ENCODE data around the gene GRHPR.
A peak's percentile ranks its signal among the peaks of the same experiment; 100 is the strongest.

Gene GRHPR

GRCh38 chr9:37437621-37438020 lies 15.1 kb downstream of the GRHPR start:
- DNase-seq (ENCODE audit: low spot score in 2 of 2) (no peak), ATAC-seq (ENCODE audit: low read depth) (no peak)
- no peak overlapping the region for H3K4me3 Mint-ChIP-seq
- no peaks in the 10 kb centered on the region for H3K9me3 Mint-ChIP-seq
- peaks cover 8% of the 10 kb centered on the region for H3K4me1 Mint-ChIP-seq
- H3K27ac Mint-ChIP-seq = no peak overlapping the region
- H3K27me3 Mint-ChIP-seq = no peaks in the 10 kb centered on the region
- H3K36me3 Mint-ChIP-seq = peaks cover 23% of the 10 kb centered on the region

DNA sequence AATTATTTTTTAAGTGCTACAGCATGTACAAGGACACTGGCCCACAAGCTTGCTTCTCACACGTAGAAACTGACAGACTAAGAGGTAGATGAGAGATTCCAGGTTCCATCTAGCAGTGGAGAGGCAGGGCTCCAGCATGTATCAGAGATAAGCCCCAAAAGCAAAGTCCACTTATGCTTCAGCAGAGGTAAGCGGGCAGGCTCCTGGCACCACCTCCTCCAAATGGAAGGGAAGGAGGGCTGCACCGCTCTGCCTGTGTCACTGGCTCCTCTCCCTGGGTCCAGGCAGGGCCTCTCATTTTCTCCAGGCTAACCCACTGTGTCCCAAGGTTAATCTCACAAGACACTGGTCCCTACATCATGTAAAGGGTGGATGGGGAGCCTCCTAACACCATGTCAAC lies 15.9 kb downstream of the GRHPR start:
- H3K36me3 Mint-ChIP-seq = peaks cover 23% of the 10 kb centered on the region
- ATAC-seq (ENCODE audit: low read depth) = no peak
- H3K27ac Mint-ChIP-seq = no peak overlapping the region
- DNase-seq (ENCODE audit: low spot score in 2 of 2) = no peak
- H3K4me3 Mint-ChIP-seq = no peak overlapping the region
- peaks cover 4% of the 10 kb centered on the region for H3K4me1 Mint-ChIP-seq
- no peaks in the 10 kb centered on the region for H3K9me3 Mint-ChIP-seq
- no peaks in the 10 kb centered on the region for H3K27me3 Mint-ChIP-seq

GRCh38 chr9:37441776-37442370 lies 19.4 kb downstream of the GRHPR start:
- Mint-ChIP-seq H3K9me3 (no peaks in the 10 kb centered on the region), H3K27me3 (no peaks in the 10 kb centered on the region), H3K4me3 (no peak overlapping the region), H3K4me1 (peaks cover 11% of the 10 kb centered on the region), H3K36me3 (peaks cover 22% of the 10 kb centered on the region), H3K27ac (no peak overlapping the region)
- DNase-seq (ENCODE audit: low spot score in 2 of 2) (no peak), ATAC-seq (ENCODE audit: low read depth) (no peak)

GRCh38 chr9:37442556-37442955 lies 20.1 kb downstream of the GRHPR start:
- H3K4me3 Mint-ChIP-seq = no peak overlapping the region
- H3K9me3 Mint-ChIP-seq = no peaks in the 10 kb centered on the region
- no peak overlapping the region for H3K27ac Mint-ChIP-seq
- no peaks in the 10 kb centered on the region for H3K27me3 Mint-ChIP-seq
- peaks cover 19% of the 10 kb centered on the region for H3K36me3 Mint-ChIP-seq
- no peak for ATAC-seq (ENCODE audit: low read depth)
- no peak for DNase-seq (ENCODE audit: low spot score in 2 of 2)
- H3K4me1 Mint-ChIP-seq = peaks cover 11% of the 10 kb centered on the region

DNA sequence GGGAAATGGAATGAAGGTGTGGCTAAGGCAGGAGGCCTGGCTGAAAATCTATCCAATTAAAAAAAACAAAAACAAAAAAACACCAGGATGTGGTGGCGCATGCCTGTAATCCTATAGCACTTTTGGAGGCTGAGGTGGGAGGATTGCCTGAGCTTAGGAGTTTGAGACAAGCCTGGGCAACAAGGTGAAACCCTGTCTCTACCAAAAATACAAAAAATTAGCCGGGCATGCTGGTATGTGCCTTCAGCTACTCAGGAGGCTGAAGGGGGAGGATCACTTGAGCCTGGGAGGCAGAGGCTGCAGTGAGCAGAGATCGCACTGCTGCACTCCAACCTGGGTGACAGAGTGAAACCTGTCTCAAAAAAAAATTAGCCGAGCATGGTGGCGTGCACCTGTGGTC lies 21.1 kb downstream of the GRHPR start:
- Mint-ChIP-seq H3K36me3 (peaks cover 16% of the 10 kb centered on the region), H3K4me1 (peaks cover 14% of the 10 kb centered on the region), H3K27me3 (no peaks in the 10 kb centered on the region), H3K9me3 (no peaks in the 10 kb centered on the region), H3K27ac (no peak overlapping the region), H3K4me3 (no peak overlapping the region)
- ATAC-seq (ENCODE audit: low read depth) = no peak
- no peak for DNase-seq (ENCODE audit: low spot score in 2 of 2)

DNA sequence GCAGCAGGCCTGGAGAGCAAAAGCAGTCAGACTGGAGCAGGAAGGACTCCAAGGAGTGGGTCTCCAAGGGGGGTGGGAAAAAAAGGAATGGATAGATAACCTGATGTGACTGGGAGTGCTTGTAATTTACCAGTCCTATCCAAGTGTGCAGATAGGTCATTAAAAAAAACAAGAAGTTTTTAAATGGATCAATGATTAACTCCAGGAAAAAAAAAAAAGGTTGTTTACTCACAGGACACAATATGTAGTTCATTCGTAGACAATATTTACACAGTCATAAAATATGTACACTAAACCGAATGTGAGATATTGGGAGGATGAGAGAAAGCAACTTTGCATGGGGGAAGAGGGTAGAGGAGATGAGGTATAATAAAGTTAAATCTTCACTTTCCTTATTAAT lies 22.4 kb downstream of the GRHPR start:
- peaks cover 14% of the 10 kb centered on the region for H3K4me1 Mint-ChIP-seq
- H3K27me3 Mint-ChIP-seq = no peaks in the 10 kb centered on the region
- ATAC-seq (ENCODE audit: low read depth) (no peak), DNase-seq (ENCODE audit: low spot score in 2 of 2) (no peak)
- H3K27ac Mint-ChIP-seq = no peak overlapping the region
- H3K4me3 Mint-ChIP-seq = no peak overlapping the region
- H3K36me3 Mint-ChIP-seq = peaks cover 16% of the 10 kb centered on the region
- H3K9me3 Mint-ChIP-seq = no peaks in the 10 kb centered on the region

- H3K4me1 Mint-ChIP-seq = peaks cover 14% of the 10 kb centered on the region
Observed at GRCh38 chr9:37445832-37446231, 23.3 kb downstream of the GRHPR start.

GRCh38 chr9:37446401-37446800 lies 23.9 kb downstream of the GRHPR start:
- no peak overlapping the region for H3K4me3 Mint-ChIP-seq
- peaks cover 16% of the 10 kb centered on the region for H3K36me3 Mint-ChIP-seq
- peaks cover 12% of the 10 kb centered on the region for H3K4me1 Mint-ChIP-seq
- no peak overlapping the region for H3K27ac Mint-ChIP-seq
- ATAC-seq (ENCODE audit: low read depth) (no peak), DNase-seq (ENCODE audit: low spot score in 2 of 2) (no peak)
- H3K27me3 Mint-ChIP-seq = no peaks in the 10 kb centered on the region
- H3K9me3 Mint-ChIP-seq = no peaks in the 10 kb centered on the region

More at GRCh38 chr9:37445832-37446231, 23.3 kb downstream of the GRHPR start:
- ATAC-seq (ENCODE audit: low read depth) = no peak
- no peaks in the 10 kb centered on the region for H3K9me3 Mint-ChIP-seq
- no peak overlapping the region for H3K27ac Mint-ChIP-seq
- DNase-seq (ENCODE audit: low spot score in 2 of 2) = no peak
- H3K27me3 Mint-ChIP-seq = no peaks in the 10 kb centered on the region
- no peak overlapping the region for H3K4me3 Mint-ChIP-seq
- H3K36me3 Mint-ChIP-seq = peaks cover 17% of the 10 kb centered on the region

DNA sequence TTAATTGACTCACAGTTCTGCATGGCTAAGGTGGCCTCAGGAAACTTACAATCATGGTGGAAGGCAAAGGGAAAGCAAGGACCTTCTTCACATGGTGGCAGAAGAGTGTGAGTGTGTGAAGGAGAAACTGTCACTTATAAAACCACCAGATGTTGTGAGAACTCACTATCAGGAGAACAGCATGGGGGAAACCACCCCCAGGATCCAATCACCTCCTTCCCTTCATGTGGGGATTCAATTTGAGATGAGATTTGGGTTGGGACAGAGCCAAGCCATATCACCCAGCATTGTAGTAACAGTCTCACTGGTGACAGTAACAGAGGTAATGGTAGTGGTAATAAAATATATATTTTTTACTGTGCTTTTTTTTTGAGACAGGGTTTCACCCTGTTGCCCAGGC lies 24.6 kb downstream of the GRHPR start:
- ATAC-seq (ENCODE audit: low read depth) (no peak), DNase-seq (ENCODE audit: low spot score in 2 of 2) (no peak)
- peaks cover 14% of the 10 kb centered on the region for H3K4me1 Mint-ChIP-seq
- no peaks in the 10 kb centered on the region for H3K9me3 Mint-ChIP-seq
- H3K36me3 Mint-ChIP-seq = peaks cover 12% of the 10 kb centered on the region
- no peak overlapping the region for H3K4me3 Mint-ChIP-seq
- no peaks in the 10 kb centered on the region for H3K27me3 Mint-ChIP-seq
- H3K27ac Mint-ChIP-seq = no peak overlapping the region

DNA sequence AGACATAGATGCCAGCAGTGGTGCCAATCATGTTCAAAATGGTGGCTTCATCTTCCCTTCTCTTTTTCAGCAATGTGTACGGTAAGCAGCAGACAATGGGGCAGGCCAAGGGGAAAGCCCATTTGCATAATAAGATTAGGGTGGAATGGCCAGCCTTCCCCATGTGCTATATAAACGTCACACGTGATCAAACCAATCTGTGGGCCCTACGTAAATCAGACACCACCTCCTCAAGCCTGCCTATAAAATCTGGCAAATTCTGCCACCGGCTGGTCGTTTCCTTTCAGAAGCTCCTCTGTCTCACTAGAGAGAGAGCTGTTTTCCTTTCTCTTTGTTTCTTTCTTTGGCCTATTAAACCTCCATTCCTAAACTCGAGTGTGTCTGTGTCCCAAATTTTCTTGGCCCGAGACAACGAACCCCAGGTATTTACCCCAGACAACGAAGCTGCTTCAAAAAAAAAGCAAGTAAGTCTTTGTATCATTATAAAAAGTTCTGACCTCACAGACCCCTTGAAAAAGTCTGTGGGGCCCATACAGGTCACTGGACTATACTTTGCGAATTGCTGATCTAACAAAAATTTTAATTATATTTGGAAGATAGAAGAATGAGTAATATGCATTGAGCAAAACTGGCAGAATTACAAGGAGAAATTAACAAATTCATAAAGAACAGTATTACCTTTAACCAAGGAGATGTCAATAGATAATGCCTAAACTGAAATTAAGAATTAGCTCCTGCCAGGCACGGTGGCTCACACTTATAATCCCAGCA lies 27.6 kb downstream of the GRHPR start:
- Mint-ChIP-seq H3K27me3 (no peaks in the 10 kb centered on the region), H3K9me3 (no peaks in the 10 kb centered on the region), H3K27ac (no peak overlapping the region), H3K36me3 (peaks cover 7% of the 10 kb centered on the region), H3K4me1 (peaks cover 28% of the 10 kb centered on the region), H3K4me3 (no peak overlapping the region)
- ATAC-seq (ENCODE audit: low read depth) (peak; percentile 19), DNase-seq (ENCODE audit: low spot score in 2 of 2) (no peak)

DNA sequence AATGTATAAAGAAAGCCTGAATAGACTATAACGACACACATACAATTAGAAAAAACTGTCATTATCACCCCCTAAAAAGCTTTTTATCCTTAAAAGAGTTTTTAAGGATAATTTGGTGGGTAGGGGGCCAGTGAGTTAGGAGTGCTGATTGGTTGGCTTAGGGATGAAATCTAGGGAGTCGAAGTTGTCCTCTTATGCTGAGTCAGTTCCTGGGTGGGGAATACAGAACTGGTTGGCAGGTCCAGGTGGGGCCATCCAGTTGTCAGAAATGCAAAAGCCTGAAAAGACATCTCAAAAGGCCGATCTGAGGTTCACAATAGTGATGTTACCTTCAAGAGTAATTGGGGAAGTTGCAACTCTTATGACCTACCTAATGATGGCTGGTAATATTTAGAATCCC lies 29.1 kb downstream of the GRHPR start:
- Mint-ChIP-seq H3K27ac (no peak overlapping the region), H3K9me3 (no peaks in the 10 kb centered on the region), H3K36me3 (peaks cover 7% of the 10 kb centered on the region), H3K4me3 (no peak overlapping the region), H3K4me1 (peaks cover 31% of the 10 kb centered on the region), H3K27me3 (no peaks in the 10 kb centered on the region)
- DNase-seq (ENCODE audit: low spot score in 2 of 2) = no peak
- no peak for ATAC-seq (ENCODE audit: low read depth)

GRCh38 chr9:37452611-37453010 lies 30.1 kb downstream of the GRHPR start:
- Mint-ChIP-seq H3K36me3 (peaks cover 8% of the 10 kb centered on the region), H3K9me3 (no peaks in the 10 kb centered on the region), H3K27ac (peak overlapping the region; percentile 57), H3K27me3 (no peaks in the 10 kb centered on the region), H3K4me3 (no peak overlapping the region), H3K4me1 (peaks cover 32% of the 10 kb centered on the region)
- DNase-seq (ENCODE audit: low spot score in 2 of 2) (no peak), ATAC-seq (ENCODE audit: low read depth) (no peak)

- DNase-seq (ENCODE audit: low spot score in 2 of 2) (no peak), ATAC-seq (ENCODE audit: low read depth) (no peak)
- no peaks in the 10 kb centered on the region for H3K27me3 Mint-ChIP-seq
- H3K27ac Mint-ChIP-seq = peak overlapping the region; percentile 57
- peaks cover 10% of the 10 kb centered on the region for H3K36me3 Mint-ChIP-seq
- no peaks in the 10 kb centered on the region for H3K9me3 Mint-ChIP-seq
- no peak overlapping the region for H3K4me3 Mint-ChIP-seq
- H3K4me1 Mint-ChIP-seq = peaks cover 31% of the 10 kb centered on the region
Observed at GRCh38 chr9:37453827-37454226, 31.3 kb downstream of the GRHPR start.

DNA sequence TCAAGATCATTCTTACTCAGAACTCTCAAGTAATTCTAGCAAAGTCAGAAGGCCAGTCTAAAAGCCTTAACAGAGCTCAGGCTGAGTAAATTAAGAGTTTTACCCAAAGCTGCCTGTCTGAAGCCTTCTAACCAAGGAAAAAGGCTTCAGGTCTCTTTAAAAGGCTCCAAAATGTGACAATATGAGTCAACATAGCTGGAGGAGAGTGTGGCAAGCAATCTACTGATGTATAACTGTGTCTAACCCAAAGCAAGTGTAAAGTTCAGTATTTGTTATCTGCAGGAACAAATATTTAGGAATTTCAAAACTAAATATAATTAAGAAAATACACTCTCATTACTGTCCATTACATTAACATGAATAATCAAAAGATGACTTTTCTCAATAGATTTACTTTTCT lies 31.7 kb downstream of the GRHPR start:
- ATAC-seq (ENCODE audit: low read depth) = no peak
- Mint-ChIP-seq H3K36me3 (peaks cover 10% of the 10 kb centered on the region), H3K4me1 (peaks cover 31% of the 10 kb centered on the region)

More for the DNA sequence above, 31.7 kb downstream of the GRHPR start:
- Mint-ChIP-seq H3K9me3 (no peaks in the 10 kb centered on the region), H3K27me3 (no peaks in the 10 kb centered on the region), H3K4me3 (no peak overlapping the region), H3K27ac (peak overlapping the region; percentile 57)
- DNase-seq (ENCODE audit: low spot score in 2 of 2) = no peak

All from memory B cell (primary cell).